HTR-8/SVneo (cell line): ENCODE measurements around the gene AKT2.

Source experiments
- DNase-seq: peaks from one replicate; pipeline ENCODE4 v3.0.0; 2011; ENCODE audit warnings: low spot score, mixed read lengths; ENCODE audit not compliant: insufficient read length
- FAIRE-seq: peaks from 2 replicates; lab custom pipeline; 2011; peaks lifted over from hg19 to GRCh38; lab: Jason Lieb, UNC

AKT2 gene

DNA sequence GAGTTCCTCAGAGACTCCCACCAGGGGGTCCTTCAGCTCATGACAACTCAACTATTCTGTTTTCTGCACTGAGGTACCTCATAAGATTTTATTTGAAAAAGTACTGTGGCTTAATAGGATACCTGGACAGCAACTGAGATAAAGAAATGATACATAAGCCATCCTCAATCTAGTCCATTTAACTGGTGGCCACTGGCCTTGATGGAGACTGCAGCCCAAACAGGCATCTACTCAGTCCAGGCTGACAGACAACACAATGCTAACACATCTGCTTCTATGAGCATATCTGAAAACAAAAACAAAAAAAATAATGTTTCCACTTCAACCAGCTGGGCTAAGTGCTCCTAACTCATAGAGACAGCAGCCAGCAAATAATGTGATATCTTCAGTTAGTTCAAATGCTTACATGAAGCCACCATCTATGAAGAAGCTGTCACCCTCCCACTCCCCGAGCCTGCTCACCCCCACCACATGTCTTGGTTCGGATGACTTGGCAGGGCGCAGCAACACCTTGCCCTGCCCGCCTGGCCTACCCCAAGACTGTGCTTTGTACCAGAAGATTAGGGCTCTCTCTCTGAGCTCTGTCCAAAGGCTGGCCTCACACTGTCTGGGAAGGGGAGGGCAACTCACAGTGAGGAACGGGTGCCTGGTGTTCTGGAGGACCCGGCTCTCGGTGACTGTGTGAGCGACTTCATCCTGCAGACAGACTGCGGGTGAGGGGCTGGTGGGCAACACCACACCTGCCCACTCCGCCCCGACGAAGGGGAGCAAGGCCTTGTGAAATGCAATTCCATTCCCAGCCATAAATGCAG is 45.5 kb downstream of the AKT2 start:
- FAIRE-seq: no peak
- no peak for DNase-seq

DNA sequence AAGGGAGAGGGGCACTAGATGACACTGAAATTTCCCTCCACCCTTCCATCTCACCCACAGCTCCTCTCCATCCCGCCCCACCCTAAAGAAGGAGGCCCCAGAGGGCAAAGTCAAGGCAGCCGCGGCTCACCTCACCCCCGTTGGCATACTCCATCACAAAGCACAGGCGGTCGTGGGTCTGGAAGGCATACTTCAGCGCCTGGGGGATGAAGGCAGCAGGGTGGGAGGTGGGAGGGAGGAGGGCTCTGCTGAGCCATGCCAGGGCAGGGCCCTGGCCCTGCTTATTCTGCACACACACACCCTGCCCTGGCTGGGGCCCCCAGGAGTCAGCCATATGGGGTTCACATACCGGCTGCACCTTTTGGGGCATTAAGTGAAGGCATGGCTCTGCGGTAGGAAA is 46.4 kb downstream of the AKT2 start:
- FAIRE-seq (no peak), DNase-seq (no peak)

DNA sequence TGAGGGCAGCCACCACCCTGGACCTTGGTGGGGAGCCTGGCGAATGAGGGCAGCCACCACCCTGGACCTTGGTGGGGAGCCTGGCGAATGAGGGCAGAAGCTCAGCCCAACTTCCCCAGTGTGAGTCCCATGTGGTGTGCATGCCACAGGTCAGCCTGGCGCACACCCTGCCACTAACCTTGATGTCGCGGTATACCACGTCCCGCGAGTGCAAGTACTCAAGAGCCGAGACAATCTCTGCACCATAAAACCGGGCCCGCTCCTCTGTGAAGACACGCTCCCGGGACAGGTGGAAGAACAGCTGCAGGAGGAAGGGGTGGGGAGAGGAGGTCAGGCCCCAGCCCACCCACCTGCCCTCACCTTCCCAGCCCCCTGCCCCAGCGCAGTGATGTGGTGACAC is 47.4 kb downstream of the AKT2 start:
- no peak for FAIRE-seq
- no peak for DNase-seq

DNA sequence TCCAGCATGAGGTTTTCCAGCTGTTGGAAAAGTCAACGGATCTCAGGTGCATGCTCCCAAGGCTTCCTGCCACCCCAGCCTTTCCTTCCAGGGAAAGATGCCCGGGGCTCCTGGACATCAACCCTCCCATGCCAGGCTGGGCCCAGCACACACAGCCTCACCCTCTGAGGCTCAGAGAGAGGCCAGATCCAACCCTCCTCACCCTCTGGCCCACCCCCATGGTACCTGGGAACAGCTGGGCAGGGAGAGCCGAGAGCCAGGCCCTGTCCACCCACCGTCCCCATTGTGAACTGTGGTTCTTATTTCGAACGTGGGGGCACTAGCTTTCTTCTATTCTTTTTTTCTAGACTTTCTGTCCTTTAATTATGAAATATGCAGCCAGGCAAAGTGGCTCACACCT is 48.8 kb downstream of the AKT2 start:
- DNase-seq (no peak), FAIRE-seq (no peak)

DNA sequence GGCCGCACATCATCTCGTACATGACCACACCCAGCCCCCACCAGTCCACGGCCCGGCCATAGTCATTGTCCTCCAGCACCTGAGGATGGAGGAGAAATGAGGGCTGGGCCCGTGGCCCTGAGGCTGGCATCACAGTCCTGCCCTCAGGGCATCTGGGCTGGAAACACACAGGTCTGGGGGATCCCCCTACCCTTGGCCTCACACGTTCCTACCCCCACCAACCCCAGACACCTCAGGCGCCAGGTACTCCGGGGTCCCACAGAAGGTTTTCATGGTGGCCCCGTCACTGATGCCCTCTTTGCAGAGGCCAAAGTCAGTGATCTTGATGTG is 49.2 kb downstream of the AKT2 start:
- DNase-seq (no peak), FAIRE-seq (no peak)

DNA sequence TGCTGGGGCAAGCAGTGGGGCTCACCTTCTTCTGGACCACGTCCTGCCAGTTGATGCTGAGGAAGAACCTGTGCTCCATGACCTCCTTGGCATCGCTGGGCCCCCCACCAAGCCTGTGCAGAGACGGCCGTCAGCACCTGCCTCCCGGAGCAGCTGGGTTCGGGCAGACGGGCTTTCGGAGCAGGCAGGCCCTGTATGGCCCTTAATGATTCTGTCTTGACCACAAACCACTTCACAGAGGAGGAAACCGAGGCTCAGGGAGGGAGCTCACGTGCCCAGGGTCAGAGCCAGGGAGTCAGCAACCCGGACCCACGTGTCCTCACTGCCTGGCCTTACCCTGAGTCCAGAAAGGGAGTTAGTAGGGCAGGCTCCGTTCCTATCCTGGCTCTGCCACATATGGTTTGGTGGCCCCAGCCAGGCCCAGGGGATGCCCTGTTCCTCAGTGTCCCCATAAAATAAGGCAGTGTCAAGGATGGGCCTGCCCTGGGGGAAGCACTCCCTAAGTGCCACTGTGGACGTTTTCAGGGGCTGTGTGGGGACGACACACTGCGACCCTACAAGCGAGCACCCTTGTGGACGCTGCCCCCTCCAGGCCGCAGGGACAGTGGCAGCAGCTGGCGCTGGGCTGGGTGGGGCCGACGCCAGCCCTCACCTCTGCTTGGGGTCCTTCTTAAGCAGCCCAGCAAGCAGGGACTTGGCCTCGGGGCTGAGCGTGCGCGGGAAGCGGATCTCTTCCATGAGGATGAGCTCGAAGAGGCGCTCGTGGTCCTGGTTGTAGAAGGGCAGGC is 49.7 kb downstream of the AKT2 start:
- DNase-seq: no peak
- no peak for FAIRE-seq

DNA sequence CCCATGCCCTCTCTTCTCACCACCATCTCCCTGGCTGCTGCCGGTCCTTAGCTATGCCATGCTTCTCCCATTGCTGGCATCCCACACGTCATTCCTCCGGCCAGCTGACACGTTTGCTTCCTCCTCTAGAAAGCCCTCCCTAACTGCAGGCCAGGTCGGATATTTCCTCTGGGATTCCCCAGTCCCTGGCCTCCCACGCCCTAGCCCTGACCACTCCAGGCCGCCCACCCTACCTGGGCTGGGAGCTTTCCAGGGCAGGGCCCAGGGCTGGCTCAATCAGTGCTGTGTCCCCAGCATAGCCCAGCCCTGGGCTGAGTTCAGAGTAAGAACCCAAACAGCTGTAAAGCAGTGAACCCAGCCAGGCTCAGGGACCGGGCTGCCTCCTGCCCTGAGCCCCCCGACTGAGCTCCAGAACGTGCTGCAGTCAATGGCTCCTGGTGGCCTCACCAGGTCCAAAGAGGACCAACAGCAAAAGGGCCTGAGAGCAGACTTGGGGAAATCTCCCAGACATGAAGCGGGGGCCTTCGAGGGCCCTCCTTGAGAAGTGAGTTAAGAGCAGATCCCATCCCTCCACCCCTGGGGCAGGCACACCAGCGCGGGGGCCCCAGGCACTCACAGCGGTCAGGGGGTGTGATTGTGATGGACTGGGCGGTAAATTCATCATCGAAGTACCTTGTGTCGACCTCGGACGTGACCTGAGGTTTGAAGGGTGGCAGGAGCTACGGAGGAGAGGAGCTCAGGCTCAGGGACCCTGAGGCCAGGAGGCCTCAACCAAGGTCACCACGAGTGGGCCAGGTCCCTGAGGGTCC is 50.5 kb downstream of the AKT2 start:
- peak; percentile 4 for FAIRE-seq
- no peak for DNase-seq

DNA sequence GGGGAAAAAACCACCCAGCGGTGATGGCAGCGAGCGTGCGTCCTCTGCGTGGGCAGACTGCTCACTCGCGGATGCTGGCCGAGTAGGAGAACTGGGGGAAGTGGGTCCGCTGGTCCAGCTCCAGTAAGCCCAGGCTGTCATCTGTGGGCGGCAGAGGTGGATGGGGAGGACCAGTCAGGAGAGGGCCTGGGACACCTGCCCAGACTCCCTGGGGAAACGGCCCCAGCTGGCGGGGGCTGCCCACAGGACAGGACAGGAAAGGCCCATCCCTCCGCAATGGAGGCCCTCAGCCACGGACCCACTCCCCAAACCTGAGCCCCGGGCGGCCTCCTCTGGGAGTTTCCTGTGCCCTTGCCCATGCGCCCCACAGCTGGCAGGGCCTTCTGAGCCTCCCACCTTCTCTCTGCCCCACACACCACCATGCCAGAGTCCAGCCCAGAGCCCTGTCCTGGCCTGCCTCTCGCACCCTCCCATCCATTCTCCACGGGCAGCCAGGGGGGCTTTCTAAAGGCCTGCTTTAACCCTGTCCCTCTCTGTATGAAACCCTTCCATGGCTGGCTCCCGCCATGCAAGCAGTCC is 51.2 kb downstream of the AKT2 start:
- FAIRE-seq: no peak
- DNase-seq: no peak

DNA sequence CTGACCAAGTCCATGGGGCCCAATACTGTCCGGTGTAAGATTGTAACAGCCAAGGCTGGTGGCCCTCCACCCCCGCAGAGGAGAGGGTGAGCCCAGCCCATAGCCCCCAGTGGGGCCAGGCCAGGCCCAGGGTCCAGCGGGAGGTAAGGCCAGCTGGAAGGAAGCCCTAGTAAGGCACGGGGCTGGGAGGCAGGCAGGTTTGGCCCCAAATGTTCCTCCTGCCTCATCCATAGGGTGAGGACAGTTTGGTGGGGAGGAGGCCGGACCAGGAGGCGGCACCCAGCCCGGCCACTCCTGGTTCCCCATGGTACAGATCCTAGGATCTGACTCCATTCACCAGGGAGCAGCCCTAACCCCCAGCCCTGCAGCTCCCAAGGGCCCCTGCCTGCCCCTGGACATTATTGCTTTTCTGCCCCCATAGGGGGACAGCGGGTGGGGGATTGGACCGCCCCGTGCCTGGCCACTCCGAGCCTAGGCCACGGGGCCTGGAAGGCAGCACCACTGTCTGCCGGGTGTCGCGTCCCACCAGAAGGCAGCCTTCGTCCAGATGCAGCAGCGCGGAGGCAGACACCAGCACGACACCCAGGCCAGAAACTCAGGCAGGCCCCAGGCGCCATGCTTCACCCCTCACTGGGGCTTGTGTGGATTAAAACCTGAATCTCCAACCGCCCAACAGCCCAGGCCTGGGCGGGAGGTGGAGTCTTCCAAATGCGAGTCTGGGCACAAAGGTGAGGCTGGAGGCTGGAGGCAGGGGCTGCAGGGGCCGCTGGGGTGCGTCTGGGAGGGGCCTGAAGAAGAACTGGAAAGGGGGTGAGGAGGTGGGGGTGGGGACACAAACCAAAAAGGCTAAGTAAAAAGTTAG is 52.0 kb downstream of the AKT2 start:
- FAIRE-seq (no peak), DNase-seq (no peak)

DNA sequence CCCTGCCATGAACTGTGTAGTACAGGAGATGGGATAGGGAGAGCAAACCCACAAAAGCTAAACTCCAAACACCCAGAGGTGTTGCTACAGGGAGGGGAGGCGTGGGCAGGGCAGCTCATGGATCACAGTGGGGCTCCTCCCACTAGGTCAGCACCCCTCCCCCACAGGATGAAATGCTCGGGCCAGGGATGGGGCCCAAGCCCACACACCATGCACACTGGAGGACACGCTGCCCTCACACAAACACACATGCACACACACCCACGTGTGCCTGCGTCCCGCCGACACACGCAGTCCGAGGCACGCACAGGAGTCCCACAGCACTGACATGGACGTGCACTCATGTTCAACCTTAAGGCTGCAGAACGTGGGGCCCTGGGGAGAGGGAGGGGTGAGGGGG is 52.7 kb downstream of the AKT2 start:
- DNase-seq: no peak

DNA sequence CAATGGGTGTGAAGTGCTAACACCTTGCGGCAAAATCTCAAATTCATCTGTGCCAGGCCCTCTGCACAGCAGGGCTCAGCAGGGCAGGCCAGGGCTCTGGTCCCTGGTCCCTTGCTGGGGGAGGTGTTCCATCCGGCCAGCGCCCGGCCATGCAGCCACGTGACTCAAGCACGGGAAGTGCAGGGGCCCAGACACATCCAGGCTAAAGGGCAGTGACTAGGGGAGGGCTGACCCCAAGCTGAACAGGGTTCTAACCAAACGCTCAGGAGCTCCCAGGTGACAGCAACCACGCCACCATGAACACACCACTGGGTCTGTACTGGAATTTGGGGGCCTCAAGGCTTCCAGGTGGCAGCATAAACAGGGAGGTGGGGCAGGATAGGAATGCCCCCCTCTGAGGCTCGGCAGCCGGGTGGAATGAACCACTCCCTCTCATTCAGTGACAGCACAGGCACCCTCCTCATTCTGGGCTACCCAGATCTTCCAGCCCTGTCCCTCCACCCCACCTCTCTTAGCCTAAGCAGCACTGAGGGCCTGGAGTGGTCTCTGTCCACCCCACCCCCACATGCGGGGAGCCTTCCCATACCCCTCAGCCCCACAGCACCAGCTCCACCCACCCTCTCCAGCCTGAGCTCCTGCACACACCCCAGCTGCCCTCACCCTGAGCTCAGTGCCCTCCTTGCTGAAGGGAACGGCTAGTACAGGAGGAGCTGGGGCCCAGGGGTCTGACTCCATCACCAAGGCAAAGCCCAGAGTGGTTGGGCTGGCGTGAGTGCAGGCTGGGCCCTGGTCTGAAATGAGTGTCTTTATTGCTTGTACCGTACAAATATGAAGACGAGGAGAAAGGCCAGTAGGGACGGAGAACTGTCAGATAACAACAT is 53.4 kb downstream of the AKT2 start:
- DNase-seq (no peak), FAIRE-seq (no peak)

More for the DNA sequence above, 52.7 kb downstream of the AKT2 start:
- no peak for FAIRE-seq

DNA sequence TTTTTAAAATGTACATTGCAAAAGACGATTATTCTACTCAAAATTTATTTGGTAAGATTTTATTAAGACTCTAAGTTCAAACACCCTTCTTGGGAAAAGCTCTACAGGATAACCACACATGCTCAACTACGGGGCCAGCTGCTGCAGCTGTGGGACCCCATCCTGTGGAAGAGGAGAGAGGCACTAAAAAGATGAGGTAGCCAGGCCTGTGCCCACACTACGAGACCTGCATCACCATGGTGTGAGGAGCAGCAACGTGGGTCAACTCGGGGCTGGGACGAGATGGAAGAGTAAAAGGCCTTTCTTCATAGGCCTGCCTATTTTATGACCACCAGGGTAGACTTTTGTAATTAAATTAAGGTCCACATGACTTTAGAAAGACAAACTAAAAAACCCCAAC is 54.1 kb downstream of the AKT2 start:
- DNase-seq (no peak), FAIRE-seq (no peak)

DNA sequence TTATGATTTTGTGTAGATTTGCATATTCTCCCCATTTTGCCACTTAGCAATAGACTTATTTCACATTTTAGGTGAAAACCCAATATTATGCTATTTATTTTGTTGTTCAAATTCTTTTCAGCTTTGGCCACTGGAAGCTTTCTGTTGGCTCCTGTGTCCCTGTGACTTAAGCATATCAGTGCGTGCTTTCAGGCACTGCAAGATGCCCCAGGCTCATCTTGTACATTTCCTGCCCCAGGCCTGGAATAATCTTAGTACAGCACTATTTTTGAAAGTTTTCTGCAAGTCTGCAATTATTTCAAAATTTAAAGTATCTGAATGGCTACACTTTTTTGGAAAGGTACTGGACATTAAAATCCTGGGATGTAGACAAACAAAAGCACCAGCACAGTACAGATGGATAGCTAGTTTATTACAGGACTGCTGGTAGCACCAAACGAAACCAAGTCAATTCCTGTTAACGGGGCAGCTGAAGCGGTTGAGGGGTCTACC is 55.2 kb downstream of the AKT2 start:
- no peak for FAIRE-seq
- DNase-seq: no peak

DNA sequence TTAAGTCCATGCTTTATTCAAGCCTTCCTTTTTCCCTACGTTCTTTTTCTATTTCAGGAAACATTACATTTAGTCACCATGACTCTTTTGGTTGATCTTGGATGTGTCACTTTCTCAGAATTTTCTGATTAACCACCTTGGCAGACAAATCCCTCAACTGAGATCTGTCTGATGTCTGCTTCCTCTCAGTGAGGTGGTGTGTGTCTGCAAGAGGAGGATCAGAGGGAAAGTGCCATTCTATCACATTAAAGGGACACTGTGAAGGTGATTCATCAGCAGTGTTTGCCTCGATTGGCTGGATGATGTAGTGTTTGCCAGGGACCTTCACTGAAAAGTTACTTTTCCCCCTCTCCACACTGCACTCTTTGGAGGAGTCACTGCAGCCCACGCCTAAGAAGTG is 55.7 kb downstream of the AKT2 start:
- no peak for FAIRE-seq
- no peak for DNase-seq

DNA sequence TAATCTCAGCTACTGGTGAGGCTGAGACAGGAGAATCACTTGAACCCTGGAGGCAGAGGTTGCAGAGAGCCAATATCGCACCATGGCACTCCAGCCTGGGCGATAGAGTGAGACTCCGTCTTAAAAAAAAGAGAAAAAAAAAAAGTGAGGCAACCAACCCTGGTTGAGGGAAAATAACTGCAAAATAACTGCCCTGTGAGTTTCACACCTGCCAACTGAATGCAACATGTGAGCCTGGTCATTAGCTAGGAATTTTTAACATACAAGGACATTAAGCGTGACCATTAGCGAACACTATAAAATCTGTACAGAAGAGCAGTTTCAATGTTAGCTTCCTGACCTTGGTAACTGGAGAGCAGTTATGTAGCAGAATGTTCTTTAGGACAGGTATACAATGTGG is 56.3 kb downstream of the AKT2 start:
- no peak for DNase-seq
- FAIRE-seq: no peak

DNA sequence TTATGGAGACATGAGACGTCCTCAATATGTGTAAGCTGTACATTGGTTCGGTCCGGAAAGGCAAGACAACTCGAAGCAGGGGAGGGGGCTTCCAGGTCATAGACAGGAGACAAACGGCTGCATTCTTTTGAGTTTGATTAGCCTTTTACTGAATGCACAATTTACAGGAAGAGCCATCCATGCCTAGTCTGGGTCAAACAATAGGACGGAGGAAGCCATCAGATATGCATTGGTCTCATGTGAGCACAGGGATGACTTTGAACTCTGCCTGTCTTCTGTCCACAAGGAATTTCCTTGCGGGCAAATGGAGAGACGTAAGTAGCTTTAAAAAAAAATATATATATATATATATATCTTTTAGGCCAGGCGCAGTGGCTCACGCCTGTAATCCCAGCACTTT is 56.8 kb downstream of the AKT2 start:
- DNase-seq (no peak), FAIRE-seq (no peak)

DNA sequence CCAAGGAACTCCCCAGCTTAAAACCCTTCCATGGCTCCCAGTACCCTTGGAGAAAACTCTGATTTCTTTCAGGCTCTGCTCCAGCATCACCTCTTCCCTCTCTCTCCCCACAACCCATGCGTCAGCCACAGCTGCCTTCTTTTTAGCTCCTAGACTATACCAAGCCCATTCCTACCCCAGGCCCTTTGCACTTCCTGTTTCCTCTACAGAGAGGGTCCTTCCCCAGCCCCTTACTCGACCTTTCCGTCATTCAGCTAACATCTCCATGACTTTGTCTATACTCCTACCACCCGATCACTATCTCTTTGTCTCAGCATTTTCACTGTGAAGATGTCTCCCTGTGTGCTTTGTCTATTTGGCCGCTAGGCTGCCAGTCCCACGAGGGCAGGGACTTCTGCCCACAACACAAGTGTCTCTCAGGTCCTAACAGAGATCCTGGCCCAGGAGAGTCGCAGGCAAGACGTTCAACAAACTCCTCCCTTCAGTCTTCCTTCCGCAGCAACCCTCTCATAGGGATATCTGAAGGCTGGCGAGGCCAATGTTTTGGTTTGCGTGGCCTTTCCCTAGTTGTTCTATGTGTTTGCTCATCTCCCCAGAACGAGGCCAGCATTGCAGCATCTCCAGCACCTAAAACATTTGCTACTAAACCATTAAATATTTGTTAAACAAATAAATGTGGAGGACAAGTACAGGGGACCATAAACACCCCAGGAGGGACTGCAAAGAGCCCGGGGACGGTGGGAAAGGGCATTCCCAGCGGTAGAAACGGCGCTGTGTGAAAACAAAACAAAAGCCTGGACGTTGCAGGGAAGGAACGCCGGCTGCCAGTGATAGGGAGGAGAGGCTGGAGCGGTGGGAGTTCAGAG is 59.5 kb downstream of the AKT2 start:
- FAIRE-seq: no peak

More for the DNA sequence above, 59.5 kb downstream of the AKT2 start:
- no peak for DNase-seq
